Measurements from ENCODE around the gene LAMTOR4. TPM values are rescaled to one million over a fixed set of nuclear protein-coding genes. Genes with fewer than 3 reads are reported as not detected.
A peak's percentile ranks its signal among the peaks of the same experiment; 100 is the strongest.

Gene LAMTOR4
- total RNA-seq: 100 to 1,000 TPM; 164 to 167 TPM

DNA sequence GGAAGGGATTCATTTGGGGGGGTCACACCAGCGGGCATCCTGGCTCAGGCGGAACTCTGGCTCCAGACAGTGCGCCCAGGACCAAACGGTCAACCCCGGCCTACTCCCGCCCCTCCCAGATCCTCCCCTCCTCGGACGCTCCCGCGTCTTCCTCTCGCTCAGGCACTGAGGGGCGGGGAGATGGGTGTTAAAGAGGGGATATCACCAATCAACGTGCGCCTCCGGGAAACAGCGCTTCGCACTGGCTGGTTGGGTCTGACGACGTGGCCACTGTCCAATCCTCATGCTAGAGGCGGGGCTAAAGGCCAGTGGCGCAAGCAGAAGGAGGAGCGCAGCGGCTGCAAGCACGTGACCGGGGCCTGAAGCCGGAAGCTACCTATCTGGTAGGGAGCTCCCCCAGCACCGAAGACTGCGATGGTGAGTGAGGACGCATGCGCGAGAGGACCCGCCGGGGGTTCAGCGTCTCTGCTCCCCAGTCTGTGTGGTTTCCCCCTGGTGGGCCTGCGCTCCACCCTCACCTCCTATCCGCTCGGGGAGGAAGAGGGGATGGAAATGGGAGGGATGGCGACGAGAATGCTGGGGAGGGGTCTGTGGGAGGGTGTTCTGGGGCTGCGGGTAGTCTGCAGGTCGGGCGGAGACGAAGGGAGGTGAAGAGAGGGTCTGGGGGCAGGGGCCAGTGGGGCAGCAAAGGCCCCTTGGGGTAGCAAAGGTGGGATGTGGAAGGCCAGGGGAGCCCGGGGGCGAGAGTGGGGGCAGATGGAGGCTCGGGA is at the start of gene LAMTOR4:
Gene LAMTOR4 (plus strand): TSS at position 360 of the 770 bp plus-strand sequence. CDS start 55 bp downstream, at position 415.
- DNase-seq: peak; percentile 99
- H3K4me3 Mint-ChIP-seq: peak within 1 kb of the TSS; percentile 96
- peaks cover 30% of the 10 kb centered on the region for H3K36me3 Mint-ChIP-seq (ENCODE audit: low read depth)
- ChIA-PET CTCF (interaction anchor here (0.6 to 1.8 kb wide), 14 partner anchors 8 to 71 kb away, joined by 3 to 11 read pairs (median 4); partner anchors contain the start of genes AP4M1, GPC2, MBLAC1 and STAG3), POLR2A (interaction anchor here (0.6 to 2.9 kb wide), 15 partner anchors 10 to 196 kb away, joined by 3 to 21 read pairs (median 5); partner anchors contain the start of genes AP4M1, CNPY4, GPC2 and MCM7)
- H3K4me1 Mint-ChIP-seq: peaks cover 37% of the 10 kb centered on the region
- H3K27me3 Mint-ChIP-seq: no peaks in the 10 kb centered on the region
- H3K27ac Mint-ChIP-seq: peak within 1 kb of the TSS; percentile 92
- no peaks in the 10 kb centered on the region for H3K9me3 Mint-ChIP-seq

DNA sequence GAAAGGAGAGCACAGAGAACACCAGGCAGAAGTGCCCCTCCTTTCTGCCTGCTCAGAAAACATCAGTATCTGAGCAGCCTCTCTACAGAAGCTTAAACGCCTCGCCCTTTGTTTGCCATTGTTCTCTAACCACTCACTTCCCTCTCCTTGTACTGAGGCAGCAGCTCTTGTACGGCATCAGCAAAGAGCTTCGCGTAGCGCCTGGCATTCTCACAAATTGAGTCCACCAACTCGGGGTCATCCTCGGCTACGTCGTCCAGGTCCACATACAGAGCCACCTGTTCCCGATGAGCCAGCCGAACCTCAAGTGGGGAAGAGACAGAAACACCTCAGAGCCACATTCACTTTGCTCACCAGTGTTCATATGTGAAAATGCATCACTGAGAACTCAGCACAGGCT is 49.3 kb upstream of the LAMTOR4 start:
- CTCF ChIA-PET: interaction anchor here (1.0 to 3.7 kb wide), 2 partner anchors 17 to 606 kb away, joined by 3 to 21 read pairs; no protein-coding TSS in a partner anchor

DNA sequence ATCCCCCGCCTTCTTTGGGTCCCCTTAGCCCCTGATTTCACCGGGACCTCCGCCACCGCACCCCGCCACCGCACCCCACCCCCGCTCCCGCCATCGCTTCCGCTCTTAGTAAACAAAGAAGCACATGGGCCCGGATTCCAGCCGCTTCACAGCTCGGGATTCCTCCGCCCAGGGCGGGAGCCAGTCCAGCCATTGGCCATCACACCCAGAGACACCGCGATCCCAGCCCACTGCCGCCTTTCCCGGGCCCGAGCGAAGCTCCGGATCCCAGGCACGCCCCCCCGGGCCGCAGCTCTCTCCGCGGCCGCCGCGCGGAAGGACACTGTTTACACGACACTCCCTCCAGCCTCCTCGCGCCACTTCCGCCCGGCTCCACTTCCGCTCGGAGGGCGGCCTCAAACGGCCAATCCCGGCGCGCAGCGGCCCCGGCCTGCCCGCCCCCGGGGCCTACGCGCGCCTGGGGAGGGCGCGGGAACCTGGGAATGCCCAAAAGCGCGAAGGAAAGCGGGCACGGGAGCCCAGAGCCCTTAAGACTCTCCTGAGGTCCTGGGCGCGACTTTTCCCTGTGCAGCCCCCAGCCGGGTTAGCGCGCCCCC is 48.2 kb upstream of the LAMTOR4 start:
- H3K27me3 Mint-ChIP-seq: no peaks in the 10 kb centered on the region
- H3K36me3 Mint-ChIP-seq (ENCODE audit: low read depth): peaks cover 53% of the 10 kb centered on the region

More for the DNA sequence above, 49.3 kb upstream of the LAMTOR4 start:
- POLR2A ChIA-PET: interaction anchor here (0.5 to 4.2 kb wide), 4 partner anchors 13 to 78 kb away, joined by 3 to 169 read pairs (median 22); partner anchors contain the start of genes COPS6 and ZNF3
- Mint-ChIP-seq H3K27ac (peak overlapping the region; percentile 16), H3K27me3 (no peaks in the 10 kb centered on the region), H3K36me3 (ENCODE audit: low read depth) (peaks cover 60% of the 10 kb centered on the region), H3K9me3 (no peaks in the 10 kb centered on the region), H3K4me3 (peak overlapping the region; percentile 84), H3K4me1 (peaks cover 47% of the 10 kb centered on the region)
- no peak for DNase-seq

DNA sequence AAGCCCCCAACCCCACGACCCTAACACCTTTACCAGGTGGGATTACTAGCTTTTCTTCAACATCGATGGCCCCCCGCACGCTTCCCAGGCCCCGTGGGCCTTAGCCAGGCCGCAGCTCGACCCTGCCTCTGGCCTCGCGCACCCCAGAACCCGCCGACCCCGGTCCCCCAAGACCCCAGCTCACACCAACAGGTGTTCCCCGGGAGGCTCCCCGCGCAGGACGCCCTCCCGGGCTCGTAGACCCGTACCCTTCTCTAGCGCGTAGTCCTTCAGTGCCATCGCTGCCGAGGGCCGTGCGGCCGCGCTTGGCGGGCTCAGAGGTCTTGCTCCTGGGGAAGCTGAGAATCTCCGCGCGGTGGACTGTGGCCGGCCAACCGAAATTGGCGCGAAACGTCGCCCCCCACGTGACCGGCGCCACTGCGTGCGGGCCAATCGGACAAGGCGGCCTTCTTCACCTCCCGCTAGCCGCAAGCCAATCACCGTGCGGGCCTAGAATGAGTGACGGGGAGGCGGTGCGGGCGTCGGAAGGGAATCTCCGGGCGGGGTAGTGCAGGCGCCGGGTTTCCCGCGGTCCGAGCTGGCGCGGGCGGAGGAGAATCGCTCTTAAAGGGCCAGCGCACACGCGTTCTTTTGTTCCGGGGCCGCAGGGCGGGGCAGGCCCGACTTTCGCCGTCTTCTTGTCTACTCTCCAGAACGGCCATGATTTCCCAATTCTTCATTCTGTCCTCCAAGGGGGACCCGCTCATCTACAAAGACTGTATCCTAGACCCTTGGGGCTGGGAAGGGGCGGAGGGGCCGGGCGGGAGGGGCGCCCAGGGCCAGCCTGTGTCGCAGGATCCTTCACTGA is 47.5 kb upstream of the LAMTOR4 start, which contains the start of the genes AP4M1 and MCM7:
Gene AP4M1 (plus strand): TSS at position 628 of the 847 bp plus-strand sequence. CDS start 72 bp downstream, at position 700.
Gene MCM7 (minus strand): TSS at position 382 of the 847 bp plus-strand sequence. CDS start 103 bp downstream, at position 279.
- Mint-ChIP-seq H3K36me3 (ENCODE audit: low read depth) (peaks cover 50% of the 10 kb centered on the region), H3K27ac (peak within 1 kb of the TSS; percentile 90), H3K9me3 (no peaks in the 10 kb centered on the region), H3K4me3 (peak within 1 kb of the TSS; percentile 84), H3K4me1 (peaks cover 42% of the 10 kb centered on the region), H3K27me3 (no peaks in the 10 kb centered on the region)
- DNase-seq: peak; percentile 99
- CTCF ChIA-PET: interaction anchor here (0.7 to 3.7 kb wide), 14 partner anchors 11 to 328 kb away, joined by 3 to 21 read pairs (median 4); partner anchors contain the start of genes LAMTOR4, ZCWPW1 and ZKSCAN1
- POLR2A ChIA-PET: interaction anchor here (0.8 to 4.2 kb wide), 46 partner anchors 9 to 774 kb away, joined by 3 to 169 read pairs (median 4); partner anchors contain the start of genes AGFG2, BUD31, CNPY4 and COPS6

More for the DNA sequence above, 48.2 kb upstream of the LAMTOR4 start:
- Mint-ChIP-seq H3K27ac (peak overlapping the region; percentile 90), H3K4me3 (peak overlapping the region; percentile 84), H3K4me1 (peaks cover 44% of the 10 kb centered on the region), H3K9me3 (no peaks in the 10 kb centered on the region)
- ChIA-PET CTCF (interaction anchor here (1.2 to 3.7 kb wide), 5 partner anchors 13 to 328 kb away, joined by 4 to 21 read pairs (median 4); partner anchors contain the start of gene ZCWPW1), POLR2A (interaction anchor here (0.8 to 4.2 kb wide), 37 partner anchors 8 to 774 kb away, joined by 3 to 169 read pairs (median 4); partner anchors contain the start of genes AGFG2, BUD31, CNPY4 and COPS6)
- DNase-seq: peak; percentile 89

DNA sequence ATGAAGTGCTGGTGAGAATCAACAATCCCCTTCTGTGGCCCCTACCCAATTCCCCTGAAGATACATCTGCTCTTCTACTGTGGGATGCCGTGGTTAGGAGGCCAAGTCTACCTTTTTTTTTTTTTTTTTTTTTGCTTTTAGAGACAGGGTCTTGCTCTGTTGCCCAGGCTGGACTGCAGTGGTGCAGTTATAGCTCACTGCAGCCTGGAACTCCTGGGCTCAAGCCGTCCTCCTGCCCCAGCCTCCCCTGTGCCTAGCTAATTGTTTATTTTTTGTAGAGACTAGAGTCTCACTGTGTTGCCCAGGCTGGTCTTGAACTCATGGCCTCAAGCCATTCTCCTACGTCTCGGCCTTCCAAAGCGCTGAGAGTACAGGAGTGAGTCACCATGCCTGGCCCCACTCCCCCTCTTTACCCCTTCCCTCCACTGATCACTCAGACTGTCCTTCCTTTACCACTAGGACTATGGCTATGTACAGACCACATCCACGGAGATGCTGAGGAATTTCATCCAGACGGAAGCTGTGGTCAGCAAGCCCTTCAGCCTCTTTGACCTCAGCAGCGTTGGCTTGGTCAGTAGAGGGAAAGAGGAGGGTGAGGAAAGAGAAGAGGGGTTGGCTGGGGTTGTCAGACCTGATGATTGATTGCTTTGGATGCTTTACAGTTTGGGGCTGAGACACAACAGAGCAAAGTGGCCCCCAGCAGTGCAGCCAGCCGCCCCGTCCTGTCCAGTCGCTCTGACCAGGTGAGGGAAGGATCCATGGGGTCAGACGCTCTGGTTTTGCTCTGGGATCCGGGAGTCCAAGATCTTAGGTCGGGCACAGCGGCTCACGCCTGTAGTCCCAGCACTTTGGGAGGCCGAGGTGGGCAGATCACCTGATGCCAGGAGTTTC is 45.5 kb upstream of the LAMTOR4 start:
- peaks cover 32% of the 10 kb centered on the region for H3K4me1 Mint-ChIP-seq
- H3K27ac Mint-ChIP-seq: peak overlapping the region; percentile 32
- DNase-seq: no peak
- H3K9me3 Mint-ChIP-seq: no peaks in the 10 kb centered on the region
- ChIA-PET POLR2A (interaction anchor here (1.1 to 4.2 kb wide), 8 partner anchors 10 to 483 kb away, joined by 3 to 169 read pairs (median 20); partner anchors contain the start of genes CNPY4, COPS6, FBXO24 and LAMTOR4), CTCF (interaction anchor here (0.6 to 2.6 kb wide), 6 partner anchors 17 to 1211 kb away, joined by 3 to 15 read pairs (median 3); partner anchors contain the start of gene LAMTOR4)
- H3K27me3 Mint-ChIP-seq: no peaks in the 10 kb centered on the region
- H3K4me3 Mint-ChIP-seq: peak overlapping the region; percentile 84
- peaks cover 52% of the 10 kb centered on the region for H3K36me3 Mint-ChIP-seq (ENCODE audit: low read depth)

DNA sequence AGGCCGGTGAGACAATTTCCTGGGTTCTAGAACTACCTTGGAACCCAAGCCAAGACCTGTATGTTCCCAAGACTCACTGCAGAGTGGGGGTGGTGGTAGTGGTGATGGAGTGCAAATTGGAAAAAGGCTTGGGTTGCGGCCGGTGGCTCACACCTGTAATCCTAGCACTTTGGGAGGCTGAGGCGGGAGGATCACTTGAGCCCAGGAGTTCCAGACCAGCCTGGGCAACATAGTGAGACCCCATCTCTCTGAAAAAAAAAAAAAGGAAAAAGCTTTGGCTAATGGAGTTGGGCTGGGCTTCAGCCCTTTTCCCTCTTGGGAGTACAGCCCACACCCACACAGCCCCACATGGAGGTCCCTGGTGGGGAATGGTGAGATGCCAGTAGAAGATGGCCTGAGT is 43.2 kb upstream of the LAMTOR4 start:
- no peak overlapping the region for H3K27ac Mint-ChIP-seq
- peaks cover 45% of the 10 kb centered on the region for H3K36me3 Mint-ChIP-seq (ENCODE audit: low read depth)
- POLR2A ChIA-PET: interaction anchor here (3.0 kb wide), 1 partner anchor 21 kb away, joined by 13 read pairs; the partner anchor contains the start of gene MBLAC1
- DNase-seq: no peak
- H3K9me3 Mint-ChIP-seq: no peaks in the 10 kb centered on the region
- peaks cover 15% of the 10 kb centered on the region for H3K4me1 Mint-ChIP-seq
- no peak overlapping the region for H3K4me3 Mint-ChIP-seq
- CTCF ChIA-PET: no interaction called here
- no peaks in the 10 kb centered on the region for H3K27me3 Mint-ChIP-seq

DNA sequence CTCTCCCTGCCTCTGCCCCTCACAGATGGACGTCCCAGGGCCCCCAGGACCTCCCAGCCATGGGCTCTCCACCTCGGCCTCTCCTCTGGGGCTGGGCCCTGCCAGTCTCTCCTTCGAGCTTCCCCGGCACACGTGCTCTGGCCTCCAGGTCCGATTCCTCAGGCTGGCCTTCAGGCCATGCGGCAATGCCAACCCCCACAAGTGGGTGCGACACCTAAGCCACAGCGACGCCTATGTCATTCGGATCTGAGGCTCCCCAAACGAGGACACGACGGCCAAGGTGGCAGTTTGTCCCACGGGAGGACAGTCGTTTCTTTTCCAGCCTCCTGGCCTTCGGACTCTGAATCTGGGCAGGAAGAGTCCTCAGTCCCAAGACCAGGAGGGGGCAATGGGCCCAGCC is 42.1 kb upstream of the LAMTOR4 start:
- Mint-ChIP-seq H3K4me3 (no peak overlapping the region), H3K36me3 (ENCODE audit: low read depth) (peaks cover 51% of the 10 kb centered on the region), H3K9me3 (no peaks in the 10 kb centered on the region), H3K27ac (no peak overlapping the region), H3K27me3 (no peaks in the 10 kb centered on the region), H3K4me1 (peaks cover 12% of the 10 kb centered on the region)
- ChIA-PET POLR2A (interaction anchor here (3.0 kb wide), 1 partner anchor 19 kb away, joined by 13 read pairs; the partner anchor contains the start of gene MBLAC1), CTCF (no interaction called here)
- no peak for DNase-seq

DNA sequence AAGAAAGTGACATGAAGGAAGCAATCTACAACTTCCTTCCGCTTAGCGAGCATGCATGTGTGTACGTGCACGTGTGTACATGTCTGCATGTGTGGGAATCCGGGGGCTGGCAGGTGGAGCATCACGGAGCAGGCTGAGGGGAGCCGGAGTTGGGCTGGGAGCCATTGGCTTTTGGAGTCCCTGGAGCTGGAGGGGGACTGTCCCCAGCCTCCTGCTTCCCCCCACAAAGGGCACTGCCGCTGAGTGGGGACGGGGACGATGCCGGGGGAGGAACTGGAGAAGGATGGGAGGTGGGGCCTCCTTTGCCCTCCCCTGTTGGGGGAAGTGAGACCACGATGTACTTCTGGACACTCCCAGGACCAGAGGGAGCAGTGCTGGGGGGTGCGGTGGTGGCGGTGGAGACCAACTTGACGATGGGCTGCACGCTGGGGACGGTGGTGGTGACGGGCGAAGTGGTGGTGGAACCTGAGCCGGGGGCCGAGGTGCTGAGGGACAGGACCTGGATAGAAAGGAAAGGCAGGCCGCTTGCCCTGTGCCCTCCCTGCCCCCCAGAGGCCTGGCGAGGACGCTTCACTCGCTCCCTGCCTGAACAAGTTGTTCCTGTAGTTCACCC is 41.5 kb upstream of the LAMTOR4 start:
- ChIA-PET CTCF (no interaction called here), POLR2A (no interaction called here)
- no peak overlapping the region for H3K27ac Mint-ChIP-seq

DNA sequence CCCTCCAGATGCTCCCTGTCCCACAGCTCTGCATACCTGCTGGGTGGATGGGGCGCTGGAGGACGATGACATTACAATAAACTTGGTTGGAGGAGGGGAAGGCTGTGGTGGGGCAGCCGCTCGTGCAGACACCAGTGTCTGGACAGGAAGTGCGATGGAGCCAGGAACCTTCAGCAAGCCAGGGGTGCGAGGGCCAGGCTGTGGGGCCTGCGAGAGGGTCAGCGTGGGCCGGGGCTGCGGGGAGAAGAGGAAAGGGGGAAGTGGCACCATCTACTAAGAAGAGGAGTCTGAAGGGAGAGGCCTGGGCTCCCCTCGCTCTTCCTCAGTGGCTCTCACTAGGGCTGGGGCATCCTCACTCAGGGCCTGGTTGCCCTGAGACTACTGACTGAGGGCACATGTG is 40.8 kb upstream of the LAMTOR4 start:
- CTCF ChIA-PET: no interaction called here
- DNase-seq: no peak
- Mint-ChIP-seq H3K27ac (no peak overlapping the region), H3K36me3 (ENCODE audit: low read depth) (peaks cover 58% of the 10 kb centered on the region), H3K9me3 (no peaks in the 10 kb centered on the region), H3K27me3 (no peaks in the 10 kb centered on the region), H3K4me1 (peaks cover 6% of the 10 kb centered on the region), H3K4me3 (no peak overlapping the region)
- POLR2A ChIA-PET: no interaction called here

More for the DNA sequence above, 41.5 kb upstream of the LAMTOR4 start:
- H3K4me1 Mint-ChIP-seq: peaks cover 12% of the 10 kb centered on the region
- no peaks in the 10 kb centered on the region for H3K9me3 Mint-ChIP-seq
- no peak for DNase-seq
- H3K27me3 Mint-ChIP-seq: no peaks in the 10 kb centered on the region
- H3K4me3 Mint-ChIP-seq: no peak overlapping the region
- H3K36me3 Mint-ChIP-seq (ENCODE audit: low read depth): peaks cover 54% of the 10 kb centered on the region

DNA sequence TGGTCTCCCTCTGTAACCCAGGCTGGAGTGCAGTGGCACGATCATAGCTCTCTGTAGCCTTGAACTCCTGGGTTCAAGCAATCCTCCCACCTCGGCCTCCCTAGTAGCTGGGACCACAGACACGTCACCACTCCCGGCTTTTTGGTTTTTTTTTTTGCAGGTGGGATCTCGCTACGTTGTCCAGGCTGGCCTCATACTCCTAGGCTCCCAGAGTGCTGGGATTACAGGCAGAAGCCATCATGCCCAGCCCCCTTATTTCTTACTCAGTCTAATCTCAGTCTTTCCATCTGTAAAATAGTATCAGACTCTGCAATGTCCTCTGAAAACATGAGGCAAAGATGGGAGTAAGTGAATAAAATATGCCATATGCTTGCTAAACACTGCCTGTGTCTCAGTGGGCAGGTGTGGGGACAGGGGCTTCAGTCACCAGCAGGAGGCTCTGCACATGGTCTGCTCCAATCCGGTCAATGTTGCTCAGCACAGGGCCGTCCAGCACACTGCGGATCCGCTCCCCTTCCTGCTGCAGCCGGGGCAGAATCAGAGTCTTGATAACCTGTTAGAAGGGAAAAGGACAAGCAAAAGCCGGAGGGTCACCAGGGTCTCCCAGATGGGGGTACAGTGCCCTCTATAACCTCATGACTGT is 39.1 kb upstream of the LAMTOR4 start:
- Mint-ChIP-seq H3K9me3 (no peaks in the 10 kb centered on the region), H3K27ac (no peak overlapping the region), H3K4me1 (no peaks in the 10 kb centered on the region), H3K4me3 (no peak overlapping the region), H3K36me3 (ENCODE audit: low read depth) (peaks cover 56% of the 10 kb centered on the region), H3K27me3 (no peaks in the 10 kb centered on the region)
- CTCF ChIA-PET: no interaction called here
- DNase-seq: no peak
- POLR2A ChIA-PET: no interaction called here
